Measurements from ENCODE around the gene DRC3. TPM values are rescaled to one million over a fixed set of nuclear protein-coding genes. Genes with fewer than 3 reads are reported as not detected.

DRC3 gene
- total RNA-seq, 6 experiments from 2014 or later = 0.37 to 0.73 (median 0.61) TPM

DNA sequence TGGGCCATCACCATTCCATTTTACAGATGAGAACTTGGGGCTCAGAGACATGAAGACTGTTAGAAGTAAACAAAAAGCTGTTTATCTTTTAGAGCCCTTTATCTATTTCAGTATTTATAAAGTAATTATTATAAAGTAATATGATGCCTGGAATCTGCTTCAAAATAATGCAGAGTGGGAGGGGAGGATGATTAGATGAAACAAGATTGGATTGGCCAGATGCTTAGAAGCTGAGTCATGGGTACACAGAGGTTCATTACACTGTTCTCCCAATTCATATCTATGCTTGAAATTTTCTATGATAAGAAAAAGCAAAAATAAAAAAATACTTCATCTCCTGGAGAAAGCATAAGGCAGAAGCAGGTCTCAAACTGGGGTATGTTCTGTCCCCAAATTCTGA is 29.8 kb upstream of the DRC3 start:
- peaks cover 100% of the 10 kb centered on the region for H3K4me1 Mint-ChIP-seq (ENCODE audit: low read depth)
- H3K9me3 Mint-ChIP-seq = no peaks in the 10 kb centered on the region
- 0 out of 2 replicates have a peak, but pooled peaks cover 4% of the 10 kb centered on the region for H3K36me3 Mint-ChIP-seq (ENCODE audit: low read depth)
- peak overlapping the region; percentile 66 for H3K4me3 Mint-ChIP-seq
- peak overlapping the region; percentile 78 for H3K27ac Mint-ChIP-seq
- H3K27me3 Mint-ChIP-seq (ENCODE audit: insufficient read depth) = no peaks in the 10 kb centered on the region; the same call in none of the 2 replicates
- TF ChIP-seq, protein P1, sequence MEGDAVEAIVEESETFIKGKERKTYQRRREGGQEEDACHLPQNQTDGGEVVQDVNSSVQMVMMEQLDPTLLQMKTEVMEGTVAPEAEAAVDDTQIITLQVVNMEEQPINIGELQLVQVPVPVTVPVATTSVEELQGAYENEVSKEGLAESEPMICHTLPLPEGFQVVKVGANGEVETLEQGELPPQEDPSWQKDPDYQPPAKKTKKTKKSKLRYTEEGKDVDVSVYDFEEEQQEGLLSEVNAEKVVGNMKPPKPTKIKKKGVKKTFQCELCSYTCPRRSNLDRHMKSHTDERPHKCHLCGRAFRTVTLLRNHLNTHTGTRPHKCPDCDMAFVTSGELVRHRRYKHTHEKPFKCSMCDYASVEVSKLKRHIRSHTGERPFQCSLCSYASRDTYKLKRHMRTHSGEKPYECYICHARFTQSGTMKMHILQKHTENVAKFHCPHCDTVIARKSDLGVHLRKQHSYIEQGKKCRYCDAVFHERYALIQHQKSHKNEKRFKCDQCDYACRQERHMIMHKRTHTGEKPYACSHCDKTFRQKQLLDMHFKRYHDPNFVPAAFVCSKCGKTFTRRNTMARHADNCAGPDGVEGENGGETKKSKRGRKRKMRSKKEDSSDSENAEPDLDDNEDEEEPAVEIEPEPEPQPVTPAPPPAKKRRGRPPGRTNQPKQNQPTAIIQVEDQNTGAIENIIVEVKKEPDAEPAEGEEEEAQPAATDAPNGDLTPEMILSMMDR (IDR thresholded peaks at IDR 0.05) = no peak
- DNase-seq = peak; percentile 26

DNA sequence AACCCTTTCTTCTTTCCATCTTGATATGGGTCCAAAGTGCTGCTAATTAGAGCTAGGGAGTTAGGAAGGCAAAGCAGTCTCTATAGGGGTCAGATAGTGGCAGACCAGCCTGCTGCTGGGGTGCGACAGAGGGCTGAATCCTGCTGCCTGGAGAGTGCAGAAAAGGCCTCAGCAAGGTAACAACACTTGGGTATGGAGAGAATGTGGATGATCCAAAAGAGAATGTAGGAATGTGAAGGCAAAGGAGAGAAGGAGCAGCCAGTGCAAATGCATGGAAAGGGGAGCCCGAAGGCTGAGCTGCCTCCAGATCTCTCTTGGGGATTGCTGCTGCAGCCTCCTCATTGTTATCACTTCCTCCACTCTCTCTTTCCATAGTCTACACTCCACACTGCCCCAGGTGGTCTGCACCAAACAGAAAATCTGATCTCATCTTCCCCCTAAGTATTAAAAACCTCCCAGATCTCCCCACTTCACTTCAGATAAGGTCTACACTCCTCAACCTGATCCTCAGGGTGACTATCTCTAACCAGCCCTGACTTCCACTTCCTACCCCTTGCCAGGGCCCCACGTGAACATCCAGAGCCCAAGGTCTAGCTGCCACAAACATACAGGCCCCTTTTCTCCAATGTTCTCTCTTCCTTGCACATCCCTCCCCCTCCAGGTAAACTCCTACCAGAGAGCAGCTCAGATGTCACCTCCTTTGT is 29.2 kb upstream of the DRC3 start:
- Mint-ChIP-seq H3K27ac (peak overlapping the region; percentile 70), H3K36me3 (ENCODE audit: low read depth) (0 out of 2 replicates have a peak, but pooled peaks cover 4% of the 10 kb centered on the region), H3K27me3 (ENCODE audit: insufficient read depth) (no peaks in the 10 kb centered on the region; the same call in none of the 2 replicates), H3K4me3 (peak overlapping the region; percentile 66), H3K9me3 (no peaks in the 10 kb centered on the region), H3K4me1 (ENCODE audit: low read depth) (peaks cover 100% of the 10 kb centered on the region)
- TF ChIP-seq, protein P1 (IDR thresholded peaks at IDR 0.05) = no peak
- no peak for DNase-seq

DNA sequence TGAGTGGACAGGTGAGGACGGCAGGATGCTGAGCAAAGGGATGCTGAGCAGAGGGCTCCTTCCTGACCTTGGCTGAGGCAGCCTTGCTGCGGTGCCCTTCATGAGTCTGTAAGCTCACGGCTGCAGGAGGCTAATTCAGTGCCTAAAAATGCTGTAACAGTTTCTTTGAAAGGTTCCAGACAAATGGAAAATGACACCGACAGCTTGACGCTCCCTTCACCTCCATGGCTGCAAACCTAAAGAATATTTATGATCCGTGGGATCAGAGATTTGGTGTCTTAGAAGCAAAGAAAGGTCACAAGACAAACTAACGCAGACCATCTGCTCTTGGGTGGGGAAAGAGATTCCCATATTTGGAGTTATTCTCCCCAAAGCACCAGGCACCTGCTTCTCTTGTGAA is 28.4 kb upstream of the DRC3 start:
- H3K4me1 Mint-ChIP-seq (ENCODE audit: low read depth) = peaks cover 100% of the 10 kb centered on the region
- H3K27me3 Mint-ChIP-seq (ENCODE audit: insufficient read depth) = no peaks in the 10 kb centered on the region; the same call in none of the 2 replicates
- H3K4me3 Mint-ChIP-seq = peak overlapping the region; percentile 66; the same call in 1 of the 2 replicates
- H3K27ac Mint-ChIP-seq = peak overlapping the region; percentile 70
- H3K36me3 Mint-ChIP-seq (ENCODE audit: low read depth) = peaks cover 7% of the 10 kb centered on the region; the same call in 1 of the 2 replicates
- no peaks in the 10 kb centered on the region for H3K9me3 Mint-ChIP-seq
- TF ChIP-seq, protein P1 (IDR thresholded peaks at IDR 0.05) = no peak
- DNase-seq = no peak

DNA sequence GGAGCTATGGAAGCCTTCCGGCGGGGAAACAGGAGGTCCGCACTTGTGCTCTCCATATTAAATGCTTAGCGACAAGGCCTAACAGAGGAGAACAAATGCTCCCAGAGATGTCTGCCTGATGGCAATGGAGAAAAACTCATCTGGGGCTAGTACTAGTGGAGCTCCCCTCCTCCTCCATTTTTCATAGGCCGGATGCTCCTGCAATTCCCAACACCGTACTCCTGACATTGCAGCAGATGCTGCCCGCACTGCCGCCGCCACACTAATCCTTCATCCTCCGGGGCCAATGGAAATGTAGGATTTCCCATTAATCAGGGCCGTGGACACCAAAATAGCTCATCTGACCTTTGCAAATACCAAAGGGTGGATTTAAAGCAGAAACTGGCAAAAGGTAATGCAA is 27.9 kb upstream of the DRC3 start:
- Mint-ChIP-seq H3K4me1 (ENCODE audit: low read depth) (peaks cover 100% of the 10 kb centered on the region), H3K27me3 (ENCODE audit: insufficient read depth) (no peaks in the 10 kb centered on the region; the same call in none of the 2 replicates), H3K27ac (0 out of 2 replicates have a peak overlapping the region, but pooled peaks have one; percentile 28), H3K4me3 (no peak overlapping the region), H3K9me3 (no peaks in the 10 kb centered on the region), H3K36me3 (ENCODE audit: low read depth) (peaks cover 11% of the 10 kb centered on the region; the same call in 1 of the 2 replicates)
- TF ChIP-seq, protein P1 (IDR thresholded peaks at IDR 0.05) = no peak
- DNase-seq = no peak

DNA sequence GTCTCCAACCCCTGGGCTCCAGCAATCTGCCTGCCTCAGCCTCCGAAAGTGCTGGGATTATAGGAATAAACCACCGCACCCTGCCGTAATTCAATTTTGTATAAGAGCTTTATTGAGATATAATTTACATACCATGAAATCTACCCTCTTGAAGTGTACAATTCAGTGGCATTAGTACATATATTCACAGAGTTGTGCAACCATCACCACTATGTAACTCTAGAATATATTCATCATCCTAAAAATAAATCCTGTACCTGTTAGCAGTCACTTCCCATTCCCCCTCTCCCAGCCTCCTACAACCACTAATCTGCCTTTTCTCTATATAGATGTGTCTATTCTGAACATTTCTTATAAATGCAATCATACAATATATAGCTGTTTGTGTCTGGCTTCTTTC is 26.6 kb upstream of the DRC3 start:
- Mint-ChIP-seq H3K36me3 (ENCODE audit: low read depth) (peaks cover 11% of the 10 kb centered on the region; the same call in 1 of the 2 replicates), H3K27ac (0 out of 2 replicates have a peak overlapping the region, but pooled peaks have one; percentile 17), H3K4me3 (no peak overlapping the region), H3K9me3 (no peaks in the 10 kb centered on the region), H3K4me1 (ENCODE audit: low read depth) (peaks cover 98% of the 10 kb centered on the region), H3K27me3 (ENCODE audit: insufficient read depth) (no peaks in the 10 kb centered on the region; the same call in none of the 2 replicates)
- DNase-seq = no peak
- TF ChIP-seq, protein P1 (IDR thresholded peaks at IDR 0.05) = no peak

Measured in HFFc6 (cell line).